ENCODE data around the gene UQCRHL.

DNA sequence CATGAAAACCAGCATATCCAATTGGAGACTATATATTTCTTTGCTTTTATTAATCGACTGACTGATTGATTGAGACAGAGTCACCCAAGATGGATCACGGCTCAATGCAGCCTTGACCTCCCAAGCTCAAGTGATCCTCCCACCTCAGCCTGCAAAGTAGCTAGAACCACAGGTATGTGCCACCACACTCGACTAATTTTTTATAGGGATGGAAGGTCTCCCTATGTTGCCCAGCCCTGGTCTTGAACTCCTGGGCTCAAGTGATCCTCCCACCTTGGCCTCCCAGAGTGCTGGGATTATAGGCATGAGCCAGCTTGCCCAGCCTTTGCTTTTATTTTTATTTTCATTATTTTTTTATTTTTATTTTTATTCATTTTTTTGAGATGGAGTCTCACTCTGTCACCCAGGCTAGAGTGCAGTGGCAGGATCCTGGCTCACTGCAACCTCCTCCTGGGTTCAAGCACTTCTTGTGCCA, 45.4 kb upstream of the UQCRHL start:
- TF ChIP-seq, protein P1, sequence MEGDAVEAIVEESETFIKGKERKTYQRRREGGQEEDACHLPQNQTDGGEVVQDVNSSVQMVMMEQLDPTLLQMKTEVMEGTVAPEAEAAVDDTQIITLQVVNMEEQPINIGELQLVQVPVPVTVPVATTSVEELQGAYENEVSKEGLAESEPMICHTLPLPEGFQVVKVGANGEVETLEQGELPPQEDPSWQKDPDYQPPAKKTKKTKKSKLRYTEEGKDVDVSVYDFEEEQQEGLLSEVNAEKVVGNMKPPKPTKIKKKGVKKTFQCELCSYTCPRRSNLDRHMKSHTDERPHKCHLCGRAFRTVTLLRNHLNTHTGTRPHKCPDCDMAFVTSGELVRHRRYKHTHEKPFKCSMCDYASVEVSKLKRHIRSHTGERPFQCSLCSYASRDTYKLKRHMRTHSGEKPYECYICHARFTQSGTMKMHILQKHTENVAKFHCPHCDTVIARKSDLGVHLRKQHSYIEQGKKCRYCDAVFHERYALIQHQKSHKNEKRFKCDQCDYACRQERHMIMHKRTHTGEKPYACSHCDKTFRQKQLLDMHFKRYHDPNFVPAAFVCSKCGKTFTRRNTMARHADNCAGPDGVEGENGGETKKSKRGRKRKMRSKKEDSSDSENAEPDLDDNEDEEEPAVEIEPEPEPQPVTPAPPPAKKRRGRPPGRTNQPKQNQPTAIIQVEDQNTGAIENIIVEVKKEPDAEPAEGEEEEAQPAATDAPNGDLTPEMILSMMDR (conservative IDR thresholded peaks at IDR 0.05), result no peak
- TF ChIP-seq EZH2 (IDR thresholded peaks at IDR 0.05; ENCODE audit: low read depth), result no peak
